CD4-positive, alpha-beta T cell (primary cell): ENCODE results near the gene NBPF20. TPM values are rescaled to one million over a fixed set of nuclear protein-coding genes. Genes with fewer than 3 reads are reported as not detected.

Source experiments
- total RNA-seq, 174 experiments: library from RNA in 2 of 174; stranded (reverse) in 2 of 174; gene quantifications; one replicate each; pipeline ENCODE4 v1.2.3 and lab custom pipeline; 2021 to 2026

The NBPF20 gene
- total RNA-seq, 2 experiments from 2014 or later, result 3.3 to 3.5 TPM

Other genes starting within 250 kb of the NBPF20 start
- not detected for gene PPIAL4D, start 183.4 kb downstream of the NBPF20 start, total RNA-seq
- 10 to 100 TPM; 23.8 to 25.2 TPM for gene GPR89A, start 182.4 kb upstream of the NBPF20 start, total RNA-seq